Breast epithelium (tissue), 4 donors: ENCODE results near the gene MAD1L1. TPM values are rescaled to one million over a fixed set of nuclear protein-coding genes. Genes with fewer than 3 reads are reported as not detected.

Source experiments
- DNase-seq, 2 donors: peaks; one replicate each; pipeline ENCODE4 v3.0.0-alpha.2; 2019; ENCODE audit warnings: low spot score in 2 of 2
- H3K27ac ChIP-seq, 2 donors: fragments of 200-600 bp; sonication (generic) in 1 of 2; one replicate each; pipeline ENCODE4 v1.5.1; 2016 to 2019; ENCODE audit warnings: mild to moderate bottlenecking in 1 of 2
- H3K27me3 ChIP-seq, 2 donors: fragments of 200-600 bp; sonication (generic) in 1 of 2; one replicate each; pipeline versions ENCODE4 v1.5.1 to v1.6.0; 2017 to 2019; ENCODE audit warnings: control low read depth in 1 of 2, mild to moderate bottlenecking in 1 of 2
- H3K36me3 ChIP-seq: fragments of 200-600 bp; one replicate; pipeline ENCODE4 v1.5.1; 2019
- H3K4me1 ChIP-seq, 2 donors: fragments of 200-600 bp; sonication (generic); one replicate each; pipeline ENCODE4 v1.5.1; 2016 to 2019; ENCODE audit warnings: control low read depth in 1 of 2
- H3K4me3 ChIP-seq, 3 donors: fragments of 200-600 bp; sonication (generic); 1 replicate in 2 of 3; 2 replicates in 1 of 3; pipeline ENCODE4 v1.5.1; 2016 to 2019; ENCODE audit warnings: mild to moderate bottlenecking in 3 of 3, moderate library complexity in 2 of 3
- H3K9me3 ChIP-seq, 2 donors: fragments of 200-600 bp; sonication (generic) in 1 of 2; one replicate each; pipeline ENCODE4 v1.5.1; 2016 to 2019; ENCODE audit warnings: control low read depth in 1 of 2
- POLR2A ChIP-seq: fragments of 450-650 bp; IDR thresholded peaks from one replicate; pipeline ENCODE4 v1.6.1; 2016; ENCODE audit warnings: antibody characterized with exemption, mild to moderate bottlenecking, moderate library complexity
- POLR2AphosphoS5 ChIP-seq, 3 donors: sonication (generic); formaldehyde crosslinking; IDR thresholded peaks; one replicate each; pipeline ENCODE4 v1.6.1; 2017; ENCODE audit warnings: antibody characterized with exemption in 3 of 3
- intact Hi-C: fragments of 100-400 bp; cut with DNase I; formaldehyde crosslinking; loops from one replicate; pipeline ENCODE4 v1.15.1; 2023; ENCODE audit warnings: low total_unique reads
- total RNA-seq, 3 donors: library from RNA; depleted of rRNA; stranded (reverse); fragments of >200 nt; gene quantifications; one replicate each; pipeline ENCODE4 v1.1.0, GENCODE V29; 2016
- TF ChIP-seq, protein P1 (sequence below), 3 donors: fragments of 450-650 bp; IDR thresholded peaks; one replicate each; pipeline ENCODE4 v1.5.1; 2016 to 2017; ENCODE audit warnings: antibody characterized with exemption in 3 of 3, mild to moderate bottlenecking in 3 of 3, moderate library complexity in 3 of 3

MAD1L1 gene
- total RNA-seq, 3 donors from 2014 or later = 27.7 to 33.9 (median 28.8) TPM

DNA sequence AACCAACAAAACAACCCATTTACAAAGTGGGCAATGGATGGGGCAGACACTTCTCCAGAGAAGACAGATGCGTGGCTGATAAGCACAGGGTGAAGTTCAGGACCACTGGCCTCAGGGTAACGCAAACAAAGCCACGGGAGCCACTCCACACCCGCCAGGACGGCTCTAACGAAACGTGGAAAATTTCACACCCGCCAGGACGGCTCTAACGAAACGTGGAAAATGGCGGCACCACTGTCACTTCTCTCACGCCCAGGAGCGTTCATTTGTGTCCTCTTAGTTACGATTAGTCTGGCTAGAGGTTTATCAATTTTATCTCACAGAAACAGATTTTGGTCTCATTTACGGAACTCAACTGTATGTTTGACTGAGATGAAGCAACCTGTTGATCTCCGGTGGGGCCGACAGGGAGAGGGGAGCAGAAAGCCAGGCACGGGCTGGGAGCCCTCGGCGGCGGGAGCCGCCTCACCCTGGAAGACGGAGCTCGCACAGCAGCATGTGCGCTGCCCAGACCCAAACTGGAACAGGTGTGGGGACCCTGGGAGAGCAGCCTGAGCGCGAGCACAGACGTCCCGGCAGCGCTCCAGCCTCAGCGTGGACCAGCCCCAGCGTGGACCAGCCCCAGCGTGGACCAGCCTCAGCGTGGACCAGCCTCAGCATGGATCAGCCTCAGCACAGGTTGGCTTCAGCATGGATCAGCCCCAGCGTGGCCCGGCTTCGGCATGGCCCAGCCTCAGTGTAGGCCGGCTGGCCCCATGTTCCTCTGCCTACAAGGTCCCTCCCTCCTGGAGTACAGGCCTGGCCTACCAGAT is 243.5 kb downstream of the MAD1L1 start:
- no peaks in the 10 kb centered on the region for H3K9me3 ChIP-seq
- TF ChIP-seq, protein P1, sequence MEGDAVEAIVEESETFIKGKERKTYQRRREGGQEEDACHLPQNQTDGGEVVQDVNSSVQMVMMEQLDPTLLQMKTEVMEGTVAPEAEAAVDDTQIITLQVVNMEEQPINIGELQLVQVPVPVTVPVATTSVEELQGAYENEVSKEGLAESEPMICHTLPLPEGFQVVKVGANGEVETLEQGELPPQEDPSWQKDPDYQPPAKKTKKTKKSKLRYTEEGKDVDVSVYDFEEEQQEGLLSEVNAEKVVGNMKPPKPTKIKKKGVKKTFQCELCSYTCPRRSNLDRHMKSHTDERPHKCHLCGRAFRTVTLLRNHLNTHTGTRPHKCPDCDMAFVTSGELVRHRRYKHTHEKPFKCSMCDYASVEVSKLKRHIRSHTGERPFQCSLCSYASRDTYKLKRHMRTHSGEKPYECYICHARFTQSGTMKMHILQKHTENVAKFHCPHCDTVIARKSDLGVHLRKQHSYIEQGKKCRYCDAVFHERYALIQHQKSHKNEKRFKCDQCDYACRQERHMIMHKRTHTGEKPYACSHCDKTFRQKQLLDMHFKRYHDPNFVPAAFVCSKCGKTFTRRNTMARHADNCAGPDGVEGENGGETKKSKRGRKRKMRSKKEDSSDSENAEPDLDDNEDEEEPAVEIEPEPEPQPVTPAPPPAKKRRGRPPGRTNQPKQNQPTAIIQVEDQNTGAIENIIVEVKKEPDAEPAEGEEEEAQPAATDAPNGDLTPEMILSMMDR (IDR thresholded peaks at IDR 0.05) = no peak
- TF ChIP-seq POLR2AphosphoS5 (IDR thresholded peaks at IDR 0.05) = no peak
- TF ChIP-seq POLR2A = no peak
- no peak for DNase-seq
- no peaks in the 10 kb centered on the region for H3K4me1 ChIP-seq
- intact Hi-C loops = no loop called here
- no peak overlapping the region for H3K27ac ChIP-seq
- H3K36me3 ChIP-seq = no peaks in the 10 kb centered on the region
- no peaks in the 10 kb centered on the region for H3K27me3 ChIP-seq
- no peak overlapping the region for H3K4me3 ChIP-seq

DNA sequence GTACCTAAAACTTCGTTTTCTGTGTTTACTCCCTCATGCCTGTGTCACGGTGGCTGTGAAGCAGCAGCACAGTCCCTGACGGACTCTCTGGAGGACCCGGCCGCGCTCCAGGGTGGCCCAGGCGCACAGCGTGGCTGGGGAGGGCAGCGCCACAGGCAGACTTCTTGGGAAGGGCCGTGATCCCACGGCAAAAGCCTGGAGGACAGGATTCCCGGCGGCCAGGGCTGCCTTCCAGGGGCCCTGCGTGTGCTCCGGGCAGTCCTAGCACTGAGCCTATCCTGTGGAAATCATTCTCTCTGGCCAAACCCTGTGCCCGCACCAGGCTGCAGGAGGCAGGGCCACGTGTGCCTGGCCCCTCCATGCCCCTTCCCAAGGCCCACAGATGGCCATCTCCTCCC is 244.2 kb downstream of the MAD1L1 start:
- no peak overlapping the region for H3K4me3 ChIP-seq
- no peaks in the 10 kb centered on the region for H3K9me3 ChIP-seq
- intact Hi-C loops = no loop called here

DNA sequence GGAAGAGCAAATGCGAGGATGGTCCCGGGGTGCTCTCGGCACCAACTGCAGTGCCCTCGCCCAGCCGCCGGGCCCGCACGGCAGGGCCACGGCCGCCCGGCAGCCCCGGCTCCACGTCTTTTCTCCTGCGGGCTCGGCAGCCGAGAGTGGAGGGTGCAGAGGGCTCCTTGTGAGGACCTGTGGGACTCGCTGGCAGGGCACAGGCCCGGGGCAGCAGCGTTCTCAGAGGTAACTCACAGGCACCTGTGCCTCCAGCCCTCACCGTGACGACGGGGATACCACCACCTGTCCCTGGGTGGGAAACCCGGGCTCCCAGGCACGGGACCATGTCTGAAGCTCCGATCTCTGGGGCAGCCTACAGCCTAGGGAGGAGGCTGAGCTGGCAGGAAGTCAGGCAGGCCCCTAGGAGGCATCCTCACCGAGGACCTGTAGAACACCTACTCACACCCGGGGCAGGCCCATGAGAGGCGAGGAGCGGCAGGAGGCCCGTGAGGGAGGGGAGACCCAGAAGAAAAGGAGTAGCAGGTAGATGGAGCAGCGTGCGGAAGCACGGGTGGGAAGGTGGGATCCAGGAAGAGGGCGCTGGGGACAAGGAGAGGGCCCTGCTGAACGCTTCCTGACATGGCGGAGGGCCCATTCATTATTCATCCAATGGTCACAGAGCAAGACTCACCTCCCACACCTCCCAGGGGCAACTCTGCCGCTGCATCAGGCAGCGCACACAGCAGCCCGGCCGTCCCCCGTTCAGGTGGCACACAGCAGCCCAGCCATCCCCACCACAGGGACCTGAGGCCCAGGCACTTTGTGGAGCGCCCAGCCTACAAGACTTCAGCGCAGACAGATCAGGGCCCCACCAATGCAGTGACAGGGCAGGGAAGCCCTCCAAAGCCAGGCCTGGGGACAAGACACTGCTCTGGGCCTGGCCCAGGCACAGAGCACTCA is 244.9 kb downstream of the MAD1L1 start:
- H3K27ac ChIP-seq = no peak overlapping the region
- H3K9me3 ChIP-seq = no peaks in the 10 kb centered on the region
- intact Hi-C loops = no loop called here
- no peaks in the 10 kb centered on the region for H3K4me1 ChIP-seq
- no peak for TF ChIP-seq POLR2AphosphoS5 (IDR thresholded peaks at IDR 0.05)
- no peak for TF ChIP-seq POLR2A
- TF ChIP-seq, protein P1 (IDR thresholded peaks at IDR 0.05) = no peak
- no peak overlapping the region for H3K4me3 ChIP-seq
- no peaks in the 10 kb centered on the region for H3K36me3 ChIP-seq
- H3K27me3 ChIP-seq = no peaks in the 10 kb centered on the region
- no peak for DNase-seq

More for the DNA sequence above, 244.2 kb downstream of the MAD1L1 start:
- Histone ChIP-seq H3K27me3 (no peaks in the 10 kb centered on the region), H3K27ac (no peak overlapping the region), H3K4me1 (no peaks in the 10 kb centered on the region), H3K36me3 (no peaks in the 10 kb centered on the region)
- DNase-seq = no peak
- no peak for TF ChIP-seq POLR2AphosphoS5 (IDR thresholded peaks at IDR 0.05)
- no peak for TF ChIP-seq POLR2A
- TF ChIP-seq, protein P1 (IDR thresholded peaks at IDR 0.05) = no peak

DNA sequence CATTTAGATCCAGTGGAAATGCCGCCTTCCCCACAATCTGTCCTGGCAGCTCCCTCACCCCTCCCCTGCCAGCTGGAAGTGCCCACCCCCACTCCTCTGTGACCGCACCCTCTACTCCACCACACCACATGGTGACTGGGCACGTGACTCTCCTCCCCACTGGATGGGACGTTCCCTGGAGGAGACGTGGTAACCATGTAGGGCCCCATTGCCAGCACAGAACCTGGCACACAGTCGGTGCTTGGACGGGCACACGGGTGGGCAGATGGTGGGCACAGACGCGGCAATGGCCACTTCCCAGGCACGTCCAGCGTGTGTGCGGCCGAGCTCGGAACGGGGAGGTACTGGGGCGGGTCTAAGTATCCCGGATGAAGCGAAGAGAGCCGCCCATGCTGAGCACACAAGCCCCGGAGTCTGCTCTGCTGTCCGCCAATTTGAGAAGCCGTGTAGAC is 245.6 kb downstream of the MAD1L1 start:
- H3K4me3 ChIP-seq = no peak overlapping the region
- H3K9me3 ChIP-seq = no peaks in the 10 kb centered on the region
- H3K36me3 ChIP-seq = no peaks in the 10 kb centered on the region
- H3K27ac ChIP-seq = no peak overlapping the region
- DNase-seq = no peak
- TF ChIP-seq, protein P1 (IDR thresholded peaks at IDR 0.05) = no peak
- TF ChIP-seq POLR2AphosphoS5 (IDR thresholded peaks at IDR 0.05) (no peak), POLR2A (no peak)
- H3K4me1 ChIP-seq = no peaks in the 10 kb centered on the region
- intact Hi-C loops = no loop called here
- H3K27me3 ChIP-seq = no peaks in the 10 kb centered on the region
